H1 (cell line): Measurements from ENCODE around the gene ZNF407. TPM values are rescaled to one million over a fixed set of nuclear protein-coding genes. Genes with fewer than 3 reads are reported as not detected.

Experiments used
- CTCF ChIA-PET: fragments of 300-600 bp; sonication (Branson Sonifier 250); formaldehyde crosslinking; loops from one replicate; lab custom pipeline; 2021; ENCODE audit not compliant: partially characterized antibody; lab: Charles Lee
- POLR2A ChIA-PET: fragments of 300-600 bp; sonication (Branson Sonifier 250); formaldehyde crosslinking; loops from one replicate; lab custom pipeline; 2021; ENCODE audit warnings: inconsistent platforms; ENCODE audit not compliant: partially characterized antibody; lab: Charles Lee
- DNase-seq, 2 experiments: peaks; one replicate each; pipeline versions ENCODE4 v3.0.0 to v3.0.0-alpha.2; 2010 to 2022; ENCODE audit warnings: low spot score in 2 of 2, low read depth in 1 of 2, mixed read lengths in 1 of 2
- FAIRE-seq: peaks from 2 replicates; lab custom pipeline; 2011; peaks lifted over from hg19 to GRCh38; lab: Jason Lieb, UNC
- H2AFZ ChIP-seq: 2 replicates; pipeline ENCODE4 v1.8.1; 2012; ENCODE audit warnings: low read length, inconsistent platforms
- H2AK5ac ChIP-seq: 2 replicates; pipeline ENCODE4 v1.6.1; 2013; ENCODE audit warnings: low read depth, low read length
- H2BK120ac ChIP-seq: replicated peaks from 2 replicates; pipeline ENCODE3; 2013; ENCODE audit warnings: low read depth, low read length, inconsistent platforms
- H2BK12ac ChIP-seq: 2 replicates; pipeline ENCODE4 v1.6.1; 2013; ENCODE audit warnings: low read depth, low read length
- H2BK15ac ChIP-seq: 2 replicates; pipeline ENCODE4 v1.6.1; 2013; ENCODE audit warnings: low read length
- H2BK20ac ChIP-seq: 2 replicates; pipeline ENCODE4 v1.6.1; 2013; ENCODE audit warnings: low read length
- H2BK5ac ChIP-seq: 2 replicates; pipeline ENCODE4 v1.6.1; 2013; ENCODE audit warnings: low read depth, low read length
- H3K14ac ChIP-seq: 2 replicates; pipeline ENCODE4 v1.6.1; 2013; ENCODE audit warnings: inconsistent platforms; ENCODE audit not compliant: insufficient read length
- H3K18ac ChIP-seq: 2 replicates; pipeline ENCODE4 v1.6.1; 2013; ENCODE audit warnings: low read length; ENCODE audit errors: extremely low read depth
- H3K23ac ChIP-seq: 2 replicates; pipeline ENCODE4 v1.6.1; 2013; ENCODE audit warnings: inconsistent platforms; ENCODE audit not compliant: insufficient read length
- H3K23me2 ChIP-seq: 2 replicates; pipeline ENCODE4 v1.6.1; 2013; ENCODE audit warnings: low read depth, low read length
- H3K27ac ChIP-seq: 2 replicates; pipeline ENCODE4 v1.6.1; 2011; ENCODE audit warnings: low read depth, low read length, inconsistent platforms
- H3K27me3 ChIP-seq, 4 experiments: replicated peaks in 1 of 4; 1 replicate in 1 of 4; 2 replicates in 3 of 4; pipeline versions ENCODE4 v1.6.1 to v1.8.1; 2011 to 2013; ENCODE audit warnings: low read length in 3 of 4, mild to moderate bottlenecking in 3 of 4, inconsistent platforms in 2 of 4, mixed read lengths in 2 of 4, moderate library complexity in 1 of 4; ENCODE audit not compliant: control insufficient read depth in 3 of 4, insufficient read depth in 3 of 4; ENCODE audit errors: extremely low read depth in 1 of 4
- H3K36me3 ChIP-seq, 4 experiments: 2 replicates each; pipeline versions ENCODE4 v1.6.1 to v1.8.1; 2011 to 2013; ENCODE audit warnings: mild to moderate bottlenecking in 4 of 4, low read length in 3 of 4, moderate library complexity in 2 of 4, control low read depth in 1 of 4, inconsistent platforms in 1 of 4; ENCODE audit not compliant: insufficient read depth in 4 of 4, control insufficient read depth in 2 of 4
- H3K4ac ChIP-seq: replicated peaks from 2 replicates; pipeline ENCODE3; 2013; ENCODE audit warnings: low read length, low read depth, mixed read lengths, inconsistent platforms; ENCODE audit not compliant: insufficient read length
- H3K4me1 ChIP-seq, 4 experiments: replicated peaks in 1 of 4; 1 replicate in 1 of 4; 2 replicates in 3 of 4; pipeline versions ENCODE4 v1.6.1 to v1.8.1; 2011 to 2013; ENCODE audit warnings: low read length in 3 of 4, inconsistent platforms in 2 of 4, mixed read lengths in 1 of 4; ENCODE audit not compliant: insufficient read depth in 4 of 4, control insufficient read depth in 3 of 4
- H3K4me2 ChIP-seq, 2 experiments: 2 replicates each; pipeline versions ENCODE4 v1.6.1 to v1.8.1; 2011 to 2013; ENCODE audit warnings: low read depth in 2 of 2, low read length in 2 of 2, control low read depth in 1 of 2, inconsistent platforms in 1 of 2, mild to moderate bottlenecking in 1 of 2; ENCODE audit not compliant: insufficient read depth in 1 of 2
- H3K4me3 ChIP-seq, 4 experiments: fragments of 200-600, 300-600 bp in 1 of 4; sonication (generic), shearing (Covaris generic), sonication (Bioruptor Twin) in 1 of 4; 2 replicates each; pipeline versions ENCODE4 v1.5.1 to v1.8.1; 2011 to 2016; ENCODE audit warnings: low read length in 4 of 4, low read depth in 3 of 4, control low read depth in 2 of 4, inconsistent platforms in 2 of 4, mild to moderate bottlenecking in 2 of 4, mixed read lengths in 1 of 4, moderate library complexity in 1 of 4; ENCODE audit not compliant: insufficient read depth in 2 of 4; ENCODE audit errors: extremely low read depth in 1 of 4
- H3K56ac ChIP-seq: replicated peaks from 2 replicates; pipeline ENCODE3; 2013; ENCODE audit warnings: low read depth, mild to moderate bottlenecking, mixed read lengths, low read length, inconsistent platforms; ENCODE audit not compliant: insufficient read length
- H3K79me1 ChIP-seq: 2 replicates; pipeline ENCODE4 v1.6.1; 2013; ENCODE audit warnings: low read depth, low read length, control low read depth
- H3K79me2 ChIP-seq, 2 experiments: 2 replicates each; pipeline versions ENCODE4 v1.6.1 to v1.8.1; 2012 to 2013; ENCODE audit warnings: low read length in 2 of 2, mild to moderate bottlenecking in 2 of 2, inconsistent platforms in 1 of 2; ENCODE audit not compliant: insufficient read depth in 2 of 2, control insufficient read depth in 1 of 2
- H3K9ac ChIP-seq, 4 experiments: replicated peaks in 1 of 4; 1 replicate in 1 of 4; 2 replicates in 3 of 4; pipeline versions ENCODE4 v1.6.1 to v1.8.1; 2011 to 2013; ENCODE audit warnings: low read depth in 3 of 4, low read length in 3 of 4, control low read depth in 2 of 4, mild to moderate bottlenecking in 2 of 4, moderate library complexity in 2 of 4, inconsistent platforms in 1 of 4; ENCODE audit errors: extremely low read depth in 1 of 4
- H3K9me3 ChIP-seq, 2 experiments: 2 replicates each; pipeline versions ENCODE4 v1.6.1 to v1.8.1; 2012 to 2013; ENCODE audit warnings: mild to moderate bottlenecking in 2 of 2, moderate library complexity in 2 of 2, control low read depth in 1 of 2, inconsistent platforms in 1 of 2, low read depth in 1 of 2, low read length in 1 of 2, mixed read lengths in 1 of 2; ENCODE audit not compliant: insufficient read depth in 2 of 2
- H4K20me1 ChIP-seq, 2 experiments: replicated peaks in 1 of 2; 2 replicates each; pipeline versions ENCODE3 to v1.8.1; 2011 to 2013; ENCODE audit warnings: inconsistent platforms in 2 of 2, low read length in 2 of 2, mild to moderate bottlenecking in 1 of 2; ENCODE audit not compliant: insufficient read depth in 2 of 2, control insufficient read depth in 1 of 2
- H4K5ac ChIP-seq: 2 replicates; pipeline ENCODE4 v1.6.1; 2013; ENCODE audit warnings: low read length, low read depth, mixed read lengths, inconsistent platforms; ENCODE audit not compliant: insufficient read length
- H4K8ac ChIP-seq: 2 replicates; pipeline ENCODE4 v1.8.0; 2013; ENCODE audit warnings: mild to moderate bottlenecking, moderate library complexity, low read length, inconsistent platforms; ENCODE audit not compliant: insufficient read depth; ENCODE audit errors: extremely low read depth
- H4K91ac ChIP-seq: replicated peaks from 2 replicates; pipeline ENCODE3; 2013; ENCODE audit warnings: low read length, mixed read lengths, inconsistent platforms; ENCODE audit not compliant: insufficient read length
- CHD1 ChIP-seq: IDR thresholded peaks from 2 replicates; pipeline ENCODE4 v1.6.1; 2012; ENCODE audit warnings: low read depth, low read length, improper control_type of control experiment
- FOSL1 ChIP-seq: IDR thresholded peaks from 2 replicates; pipeline ENCODE4 v1.6.1; 2011; ENCODE audit warnings: mild to moderate bottlenecking, low read depth, low read length, moderate library complexity; ENCODE audit not compliant: insufficient read depth
- SP1 ChIP-seq: IDR thresholded peaks from 2 replicates; pipeline ENCODE4 v1.6.1; 2011; ENCODE audit warnings: low read depth, low read length
- WGBS, 2 experiments: shearing (Covaris generic) in 1 of 2; methylation state at CpG; one replicate each; pipeline versions ENCODE4 v1.1.6 to v1.1.7; 2013 to 2015; ENCODE audit warnings: low lambda C conversion rate in 2 of 2, mixed read lengths in 2 of 2, inconsistent platforms in 1 of 2, low coverage in 1 of 2, missing lambda C conversion rate in 1 of 2; ENCODE audit not compliant: insufficient replicate concordance in 2 of 2, insufficient coverage in 1 of 2, insufficient read length in 1 of 2; ENCODE audit errors: extremely low coverage in 1 of 2, missing lambda C conversion rate in 1 of 2; 5-methylcytosine and 5-hydroxymethylcytosine counted together
- polyA plus RNA-seq, 7 experiments: library from polyadenylated mRNA; depleted of rRNA in 3 of 7; stranded (reverse) in 5 of 7; unstranded in 2 of 7; fragments of >200 nt in 5 of 7; fragments of 200-250 nt in 2 of 7; gene quantifications; 1 replicate in 5 of 7; 2 replicates in 1 of 7; 4 replicates in 1 of 7; pipeline versions ENCODE4 v1.2.1 to v1.2.3, GENCODE V29; 2011 to 2013; ENCODE audit warnings: missing spikeins in 2 of 7, mixed read lengths in 2 of 7
- total RNA-seq: library from RNA; stranded (reverse); fragmentation: NEBNext Ultra II Directional; extraction: Animal tissue kit (Norgen Biotek cat#: 25700); gene quantifications from 2 replicates; pipeline ENCODE4 v1.2.1, GENCODE V29; 2021

ZNF407 gene
- total and polyA plus RNA-seq, 2 of the 8 experiments (the other 6 are each of a cell fraction or from before 2014, with no cell fraction given): 1.5 to 6.8 TPM

DNA sequence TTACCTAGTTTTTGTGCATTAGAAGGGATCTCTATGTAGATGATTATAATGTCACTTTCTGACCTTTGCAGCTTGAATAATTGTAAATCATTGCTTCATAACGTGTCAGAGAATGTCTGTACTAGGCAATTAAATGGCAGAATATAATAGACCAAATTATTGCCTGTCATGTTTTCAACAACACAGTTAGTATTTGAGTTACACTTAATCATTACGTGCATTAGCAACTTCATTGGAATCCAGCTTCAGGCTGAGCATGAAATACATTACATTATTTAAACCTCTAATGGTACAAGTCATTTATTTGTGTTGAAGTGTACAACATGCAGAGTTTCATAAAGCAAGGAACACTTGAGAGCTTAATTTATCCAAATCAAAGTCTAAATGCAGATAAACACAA, 48.0 kb downstream of the ZNF407 start:
- Histone ChIP-seq H3K27ac (no peak overlapping the region), H2AK5ac (no peak overlapping the region), H3K9ac (no peak overlapping the region), H3K4me1 (peaks cover 0 to 9% (median 2%) of the 10 kb centered on the region in 4 experiments; a peak in 3 of 7 replicates), H3K23me2 (no peaks in the 10 kb centered on the region), H3K27me3 (no peaks in the 10 kb centered on the region), H2BK20ac (no peak overlapping the region), H3K36me3 (no peaks in the 10 kb centered on the region), H2AFZ (no peak overlapping the region), H3K9me3 (no peaks in the 10 kb centered on the region), H2BK15ac (no peak overlapping the region), H3K4me3 (no peak overlapping the region), H2BK5ac (no peak overlapping the region), H4K5ac (no peak overlapping the region), H3K79me2 (no peaks in the 10 kb centered on the region), H3K79me1 (no peaks in the 10 kb centered on the region), H4K91ac (no peak overlapping the region), H4K8ac (no peak overlapping the region; the same call in 1 of the 2 replicates), H3K4me2 (no peak overlapping the region), H2BK120ac (no peak overlapping the region), H3K14ac (no peak overlapping the region), H3K23ac (no peak overlapping the region), H3K4ac (no peak overlapping the region), H3K56ac (no peak overlapping the region), H4K20me1 (peaks cover 0 to 1% of the 10 kb centered on the region in 2 experiments), H2BK12ac (no peak overlapping the region), H3K18ac (no peak overlapping the region)
- ChIA-PET POLR2A (no interaction called here), CTCF (no interaction called here)
- FAIRE-seq (no peak), DNase-seq (no peak)
- TF ChIP-seq SP1 (no peak), FOSL1 (no peak), CHD1 (no peak)
- 76% methylated on average over 2 of the region's 2 CpGs; no CpG with 5 or more reads in 1 of the 2 experiments for WGBS, 2 experiments
